Inflammatory macrophage treated with lipopolysaccharide for 4 hours (primary cell): ENCODE results near the gene RXFP2.

Source experiments
- DNase-seq: peaks from one replicate; pipeline ENCODE4 v3.0.0-alpha.2; 2020

Gene RXFP2

GRCh38 chr13:31769575-31769974 is 30.2 kb downstream of the RXFP2 start:
- DNase-seq = no peak

- no peak for DNase-seq
Measured at GRCh38 chr13:31772231-31772630, 32.9 kb downstream of the RXFP2 start.

GRCh38 chr13:31773538-31773937 is 34.2 kb downstream of the RXFP2 start:
- no peak for DNase-seq

- DNase-seq = peak; percentile 24
Measured at GRCh38 chr13:31774186-31774750, 34.9 kb downstream of the RXFP2 start.

- no peak for DNase-seq
Measured at GRCh38 chr13:31775148-31775547, 35.8 kb downstream of the RXFP2 start.

GRCh38 chr13:31775686-31776085 is 36.4 kb downstream of the RXFP2 start:
- DNase-seq = peak; percentile 6

GRCh38 chr13:31781064-31781463 is 41.7 kb downstream of the RXFP2 start:
- no peak for DNase-seq

GRCh38 chr13:31786011-31786410 is 46.7 kb downstream of the RXFP2 start:
- DNase-seq = no peak

- DNase-seq = no peak
Measured at GRCh38 chr13:31790992-31791391, 51.7 kb downstream of the RXFP2 start.

GRCh38 chr13:31793246-31793645 is 53.9 kb downstream of the RXFP2 start:
- DNase-seq = no peak

GRCh38 chr13:31794452-31794851 is 55.1 kb downstream of the RXFP2 start:
- DNase-seq = no peak

- no peak for DNase-seq
Measured at GRCh38 chr13:31797154-31797775, 57.9 kb downstream of the RXFP2 start.

GRCh38 chr13:31798189-31798588 is 58.9 kb downstream of the RXFP2 start:
- peak; percentile 65 for DNase-seq

GRCh38 chr13:31801088-31801487 is 61.8 kb downstream of the RXFP2 start:
- DNase-seq = no peak

- peak; percentile 65 for DNase-seq
Measured at GRCh38 chr13:31803311-31803710, 64.0 kb downstream of the RXFP2 start.

GRCh38 chr13:31805841-31806240 is 66.5 kb downstream of the RXFP2 start:
- peak; percentile 75 for DNase-seq

GRCh38 chr13:31807090-31807541 is 67.8 kb downstream of the RXFP2 start:
- DNase-seq = peak; percentile 56

GRCh38 chr13:31814536-31814935 is 75.2 kb downstream of the RXFP2 start:
- peak; percentile 50 for DNase-seq

GRCh38 chr13:31815361-31816144 is 76.2 kb downstream of the RXFP2 start:
- DNase-seq = no peak

- DNase-seq = no peak
Measured at GRCh38 chr13:31818236-31818635, 78.9 kb downstream of the RXFP2 start.

GRCh38 chr13:31824705-31825517 is 85.6 kb downstream of the RXFP2 start:
- DNase-seq = peak; percentile 43

- DNase-seq = peak; percentile 64
Measured at GRCh38 chr13:31826521-31826920, 87.2 kb downstream of the RXFP2 start.

GRCh38 chr13:31827707-31828106 is 88.4 kb downstream of the RXFP2 start:
- no peak for DNase-seq
